ENCODE results near the gene CHCHD3. TPM values are rescaled to one million over a fixed set of nuclear protein-coding genes. Genes with fewer than 3 reads are reported as not detected.

CHCHD3 gene
- total and polyA plus RNA-seq, 4 donors: 25.5 to 37.8 (median 31.8) TPM

DNA sequence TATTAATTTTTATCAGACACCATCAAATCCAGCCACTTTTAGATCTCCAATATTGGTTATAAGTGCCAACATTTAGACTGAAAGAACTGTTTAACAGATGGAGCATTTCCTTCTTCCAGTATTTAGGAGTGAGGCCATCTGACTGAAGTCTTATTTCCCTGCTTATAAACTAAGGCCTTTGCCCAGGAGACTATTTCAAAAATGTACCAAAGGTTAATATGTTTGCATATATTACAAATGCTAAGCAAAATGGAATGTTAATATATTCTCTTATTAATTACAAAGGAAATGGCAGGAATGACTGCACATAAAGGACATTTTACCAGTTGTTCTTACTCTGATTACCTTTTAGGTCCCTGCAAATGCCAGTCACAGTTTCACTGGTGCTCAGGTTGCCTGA is 266.8 kb downstream of the CHCHD3 start:
- DNase-seq (ENCODE audit: low spot score): no peak

GRCh38 chr7:132810561-132810960 is 271.3 kb downstream of the CHCHD3 start:
- Histone ChIP-seq H3K27ac (ENCODE audit: low read depth in 1 of 2, low read length in 2 of 2) (no peak overlapping the region), H3K4me3 (ENCODE audit: low read depth in 1 of 3, low read length in 3 of 3) (no peak overlapping the region), H3K9ac (ENCODE audit: low read depth in 1 of 2, low read length in 2 of 2) (no peak overlapping the region), H3K36me3 (ENCODE audit: control insufficient read depth in 4 of 4, insufficient read depth in 3 of 4, low read depth in 1 of 4, low read length in 3 of 4) (peaks cover 0 to 5% (median 0%) of the 10 kb centered on the region in 4 donors), H3K9me3 (ENCODE audit: control insufficient read depth in 4 of 4, low read length in 3 of 4) (no peaks in the 10 kb centered on the region), H3K4me1 (ENCODE audit: control insufficient read depth in 4 of 4, insufficient read depth in 4 of 4, low read length in 3 of 4) (no peaks in the 10 kb centered on the region), H3K27me3 (ENCODE audit: control insufficient read depth in 4 of 4, insufficient read depth in 4 of 4, low read length in 3 of 4) (no peaks in the 10 kb centered on the region)
- WGBS: 97% methylated on average over 2 of the region's 2 CpGs
- no peak for DNase-seq (ENCODE audit: low spot score)
- TF ChIP-seq RAD21 (IDR thresholded peaks at IDR 0.05) (no peak), ZBTB33 (IDR thresholded peaks at IDR 0.05) (no peak), HNF4A (conservative IDR thresholded peaks at IDR 0.05) (no peak), TAF1 (conservative IDR thresholded peaks at IDR 0.05) (no peak), SP1 (IDR thresholded peaks at IDR 0.05) (no peak), FOXA1 (IDR thresholded peaks at IDR 0.05) (no peak), NR2F2 (IDR thresholded peaks at IDR 0.05) (no peak), EGR1 (IDR thresholded peaks at IDR 0.05; ENCODE audit: low read depth in 2 of 2) (no peak), ATF3 (IDR thresholded peaks at IDR 0.05) (no peak), FOXA2 (IDR thresholded peaks at IDR 0.05) (no peak), JUND (IDR thresholded peaks at IDR 0.05) (no peak), RXRA (IDR thresholded peaks at IDR 0.05) (no peak)
- TF ChIP-seq, protein P1, sequence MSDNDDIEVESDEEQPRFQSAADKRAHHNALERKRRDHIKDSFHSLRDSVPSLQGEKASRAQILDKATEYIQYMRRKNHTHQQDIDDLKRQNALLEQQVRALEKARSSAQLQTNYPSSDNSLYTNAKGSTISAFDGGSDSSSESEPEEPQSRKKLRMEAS (IDR thresholded peaks at IDR 0.05): no peak
- TF ChIP-seq, protein P2, sequence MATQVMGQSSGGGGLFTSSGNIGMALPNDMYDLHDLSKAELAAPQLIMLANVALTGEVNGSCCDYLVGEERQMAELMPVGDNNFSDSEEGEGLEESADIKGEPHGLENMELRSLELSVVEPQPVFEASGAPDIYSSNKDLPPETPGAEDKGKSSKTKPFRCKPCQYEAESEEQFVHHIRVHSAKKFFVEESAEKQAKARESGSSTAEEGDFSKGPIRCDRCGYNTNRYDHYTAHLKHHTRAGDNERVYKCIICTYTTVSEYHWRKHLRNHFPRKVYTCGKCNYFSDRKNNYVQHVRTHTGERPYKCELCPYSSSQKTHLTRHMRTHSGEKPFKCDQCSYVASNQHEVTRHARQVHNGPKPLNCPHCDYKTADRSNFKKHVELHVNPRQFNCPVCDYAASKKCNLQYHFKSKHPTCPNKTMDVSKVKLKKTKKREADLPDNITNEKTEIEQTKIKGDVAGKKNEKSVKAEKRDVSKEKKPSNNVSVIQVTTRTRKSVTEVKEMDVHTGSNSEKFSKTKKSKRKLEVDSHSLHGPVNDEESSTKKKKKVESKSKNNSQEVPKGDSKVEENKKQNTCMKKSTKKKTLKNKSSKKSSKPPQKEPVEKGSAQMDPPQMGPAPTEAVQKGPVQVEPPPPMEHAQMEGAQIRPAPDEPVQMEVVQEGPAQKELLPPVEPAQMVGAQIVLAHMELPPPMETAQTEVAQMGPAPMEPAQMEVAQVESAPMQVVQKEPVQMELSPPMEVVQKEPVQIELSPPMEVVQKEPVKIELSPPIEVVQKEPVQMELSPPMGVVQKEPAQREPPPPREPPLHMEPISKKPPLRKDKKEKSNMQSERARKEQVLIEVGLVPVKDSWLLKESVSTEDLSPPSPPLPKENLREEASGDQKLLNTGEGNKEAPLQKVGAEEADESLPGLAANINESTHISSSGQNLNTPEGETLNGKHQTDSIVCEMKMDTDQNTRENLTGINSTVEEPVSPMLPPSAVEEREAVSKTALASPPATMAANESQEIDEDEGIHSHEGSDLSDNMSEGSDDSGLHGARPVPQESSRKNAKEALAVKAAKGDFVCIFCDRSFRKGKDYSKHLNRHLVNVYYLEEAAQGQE (IDR thresholded peaks at IDR 0.05): no peak

More for the DNA sequence above, 266.8 kb downstream of the CHCHD3 start:
- no peak overlapping the region for H3K27ac ChIP-seq (ENCODE audit: low read depth in 1 of 2, low read length in 2 of 2)
- no peaks in the 10 kb centered on the region for H3K27me3 ChIP-seq (ENCODE audit: control insufficient read depth in 4 of 4, insufficient read depth in 4 of 4, low read length in 3 of 4)
- TF ChIP-seq FOXA2 (IDR thresholded peaks at IDR 0.05) (no peak), YY1 (IDR thresholded peaks at IDR 0.05) (no peak), NR2F2 (IDR thresholded peaks at IDR 0.05) (no peak), HNF4A (conservative IDR thresholded peaks at IDR 0.05) (no peak), TAF1 (conservative IDR thresholded peaks at IDR 0.05) (no peak), ZBTB33 (IDR thresholded peaks at IDR 0.05) (no peak)
- TF ChIP-seq, protein P1 (IDR thresholded peaks at IDR 0.05): no peak
- TF ChIP-seq, protein P2 (IDR thresholded peaks at IDR 0.05): no peak
- no peak overlapping the region for H3K9ac ChIP-seq (ENCODE audit: low read depth in 1 of 2, low read length in 2 of 2)
- H3K36me3 ChIP-seq (ENCODE audit: control insufficient read depth in 4 of 4, insufficient read depth in 3 of 4, low read depth in 1 of 4, low read length in 3 of 4): peaks cover 0 to 2% (median 0%) of the 10 kb centered on the region in 4 donors
- no peaks in the 10 kb centered on the region for H3K9me3 ChIP-seq (ENCODE audit: control insufficient read depth in 4 of 4, low read length in 3 of 4)
- no peak overlapping the region for H3K4me3 ChIP-seq (ENCODE audit: low read depth in 1 of 3, low read length in 3 of 3)
- no peaks in the 10 kb centered on the region for H3K4me1 ChIP-seq (ENCODE audit: control insufficient read depth in 4 of 4, insufficient read depth in 4 of 4, low read length in 3 of 4)

Data from liver (tissue), 9 donors.